Measurements from ENCODE around the gene SGO1.

GRCh38 chr3:20141851-20142250, 44.2 kb downstream of the SGO1 start:
- no peak for TF ChIP-seq CTCF (IDR thresholded peaks at IDR 0.05)
- TF ChIP-seq ZFX (IDR thresholded peaks at IDR 0.05; ENCODE audit: borderline replicate concordance) = no peak

All from 22Rv1 (cell line).